MCF 10A (cell line): Measurements from ENCODE around the gene GPC4. TPM values are rescaled to one million over a fixed set of nuclear protein-coding genes. Genes with fewer than 3 reads are reported as not detected.

Source experiments
- BruUV-seq: library from RNA; stranded (reverse); fragments of 400-500 nt; replicated peaks from 2 replicates; lab custom pipeline; 2021; lab: Mats Ljungman, UMichigan
- CTCF ChIA-PET: fragments of 300-600 bp; sonication (Branson Sonifier 250); formaldehyde crosslinking; extraction: SDS; loops from one replicate; lab custom pipeline; 2021; ENCODE audit warnings: antibody characterized with exemption, inconsistent platforms; lab: Yijun Ruan, JAX
- POLR2A ChIA-PET: fragments of 300-600, 350-650 bp; sonication (Branson Sonifier 250); formaldehyde crosslinking; extraction: SDS; loops from one replicate; lab custom pipeline; 2020; ENCODE audit warnings: antibody characterized with exemption, inconsistent platforms; lab: Yijun Ruan, JAX
- DNase-seq: peaks from one replicate; pipeline ENCODE4 v3.0.0-alpha.2; 2018; ENCODE audit not compliant: unreplicated experiment
- H3K27ac Mint-ChIP-seq: one replicate; pipeline ENCODE4 v1.8.0; 2022; ENCODE audit warnings: mild to moderate bottlenecking, low read depth, mixed read lengths; ENCODE audit not compliant: unreplicated experiment
- H3K27me3 Mint-ChIP-seq: one replicate; pipeline ENCODE4 v1.8.0; 2022; ENCODE audit warnings: mixed read lengths; ENCODE audit not compliant: insufficient read depth, unreplicated experiment
- H3K36me3 Mint-ChIP-seq: one replicate; pipeline ENCODE4 v1.8.0; 2022; ENCODE audit warnings: mild to moderate bottlenecking, moderate library complexity, mixed read lengths; ENCODE audit not compliant: insufficient read depth, unreplicated experiment
- H3K4me1 Mint-ChIP-seq: one replicate; pipeline ENCODE4 v1.8.0; 2022; ENCODE audit warnings: mixed read lengths; ENCODE audit not compliant: insufficient read depth, unreplicated experiment
- H3K4me3 Mint-ChIP-seq: one replicate; pipeline ENCODE4 v1.8.0; 2022; ENCODE audit warnings: mild to moderate bottlenecking, moderate library complexity, mixed read lengths; ENCODE audit not compliant: unreplicated experiment
- H3K9me3 Mint-ChIP-seq: one replicate; pipeline ENCODE4 v1.8.0; 2022; ENCODE audit warnings: mixed read lengths; ENCODE audit not compliant: unreplicated experiment
- intact Hi-C: fragments of 100-400 bp; cut with micrococcal nuclease; formaldehyde crosslinking; loops from 2 replicates; pipeline ENCODE4 v1.14.1; 2022
- total RNA-seq: library from RNA; stranded (reverse); gene quantifications from 2 replicates; pipeline ENCODE4 v1.2.3, GENCODE V29; 2022
- TF ChIP-seq, protein P1 (sequence below): fragments of 200-600 bp; IDR thresholded peaks from one replicate; pipeline ENCODE4 v1.8.0; 2022; ENCODE audit warnings: antibody characterized with exemption, mild to moderate bottlenecking; ENCODE audit not compliant: unreplicated experiment

Gene GPC4
- total RNA-seq, 1 experiment from 2014 or later = 1.4 TPM

DNA sequence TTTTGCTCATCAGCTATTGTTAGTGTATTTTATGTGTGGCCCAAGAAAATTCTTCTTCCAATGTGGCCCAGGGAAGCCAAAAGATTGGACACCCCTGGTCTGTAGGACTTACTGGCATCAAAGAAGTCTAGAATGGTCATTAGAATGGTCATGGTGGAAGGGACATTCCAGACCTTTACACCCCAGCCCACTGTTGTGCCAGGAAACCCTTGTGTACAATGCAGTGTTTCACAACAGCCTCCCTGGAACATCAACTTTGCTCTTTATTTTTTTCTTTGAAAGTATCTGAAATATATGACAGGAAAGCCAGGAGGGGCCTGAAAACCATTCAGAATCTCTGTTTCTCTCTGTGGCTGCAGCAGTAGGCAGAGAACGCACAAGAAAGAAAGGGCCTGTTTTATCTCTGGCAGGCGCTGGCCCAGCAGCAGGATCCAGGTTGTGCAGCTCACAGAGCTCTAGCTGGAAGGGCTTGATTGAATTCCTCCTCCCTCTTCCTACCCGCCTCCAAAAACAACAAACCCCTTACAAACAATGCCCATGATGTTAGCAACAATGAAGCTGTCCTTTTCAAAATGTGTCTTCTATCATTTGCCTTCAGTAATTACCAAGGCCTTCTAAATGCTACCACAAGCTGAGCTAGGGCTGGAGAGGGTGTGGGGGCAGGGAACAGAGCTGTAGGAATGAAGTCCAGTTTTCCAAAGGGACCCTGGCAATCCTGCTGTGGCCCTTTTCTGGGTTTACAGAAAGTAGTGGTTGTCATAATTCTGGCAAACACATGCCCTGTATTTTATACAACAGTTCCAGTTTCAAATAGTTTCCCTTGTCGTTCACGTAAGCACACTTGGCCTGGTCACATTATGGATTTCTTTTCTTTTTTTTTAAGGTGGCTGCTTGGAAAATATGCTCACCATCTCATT, 164.8 kb downstream of the GPC4 start:
- no peak for DNase-seq
- no TSS peak for BruUV-seq
- ChIA-PET POLR2A (no interaction called here), CTCF (interaction anchor here (0.6 to 1.4 kb wide), 13 partner anchors 27 to 1503 kb away, joined by 3 to 4 read pairs (median 3); no protein-coding TSS in a partner anchor)
- TF ChIP-seq, protein P1, sequence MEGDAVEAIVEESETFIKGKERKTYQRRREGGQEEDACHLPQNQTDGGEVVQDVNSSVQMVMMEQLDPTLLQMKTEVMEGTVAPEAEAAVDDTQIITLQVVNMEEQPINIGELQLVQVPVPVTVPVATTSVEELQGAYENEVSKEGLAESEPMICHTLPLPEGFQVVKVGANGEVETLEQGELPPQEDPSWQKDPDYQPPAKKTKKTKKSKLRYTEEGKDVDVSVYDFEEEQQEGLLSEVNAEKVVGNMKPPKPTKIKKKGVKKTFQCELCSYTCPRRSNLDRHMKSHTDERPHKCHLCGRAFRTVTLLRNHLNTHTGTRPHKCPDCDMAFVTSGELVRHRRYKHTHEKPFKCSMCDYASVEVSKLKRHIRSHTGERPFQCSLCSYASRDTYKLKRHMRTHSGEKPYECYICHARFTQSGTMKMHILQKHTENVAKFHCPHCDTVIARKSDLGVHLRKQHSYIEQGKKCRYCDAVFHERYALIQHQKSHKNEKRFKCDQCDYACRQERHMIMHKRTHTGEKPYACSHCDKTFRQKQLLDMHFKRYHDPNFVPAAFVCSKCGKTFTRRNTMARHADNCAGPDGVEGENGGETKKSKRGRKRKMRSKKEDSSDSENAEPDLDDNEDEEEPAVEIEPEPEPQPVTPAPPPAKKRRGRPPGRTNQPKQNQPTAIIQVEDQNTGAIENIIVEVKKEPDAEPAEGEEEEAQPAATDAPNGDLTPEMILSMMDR = no peak
- H3K27ac Mint-ChIP-seq = no peak overlapping the region
- no peaks in the 10 kb centered on the region for H3K4me1 Mint-ChIP-seq
- peaks cover 60% of the 10 kb centered on the region for H3K27me3 Mint-ChIP-seq
- H3K4me3 Mint-ChIP-seq = no peak overlapping the region
- intact Hi-C loops = no loop called here
- peaks cover 13% of the 10 kb centered on the region for H3K9me3 Mint-ChIP-seq
- H3K36me3 Mint-ChIP-seq = peaks cover 5% of the 10 kb centered on the region

Other genes starting within 250 kb of the GPC4 start
- gene TFDP3, start 197.1 kb downstream of the GPC4 start, total RNA-seq = not detected in 2 replicates